Suprapubic skin (tissue), 4 donors: Measurements from ENCODE around the gene MT1X. TPM values are rescaled to one million over a fixed set of nuclear protein-coding genes. Genes with fewer than 3 reads are reported as not detected.

Experiments
- DNase-seq, 2 donors: peaks; one replicate each; pipeline ENCODE4 v3.0.0-alpha.2; 2019; ENCODE audit warnings: low spot score in 2 of 2
- H3K27ac ChIP-seq: fragments of 200-600 bp; sonication (generic); one replicate; pipeline ENCODE4 v1.5.1; 2019
- H3K27me3 ChIP-seq: fragments of 200-600 bp; sonication (generic); one replicate; pipeline ENCODE4 v1.5.1; 2019
- H3K36me3 ChIP-seq: fragments of 200-600 bp; sonication (generic); one replicate; pipeline ENCODE4 v1.5.1; 2019
- H3K4me1 ChIP-seq: fragments of 200-600 bp; sonication (generic); one replicate; pipeline ENCODE4 v1.5.1; 2019
- H3K4me3 ChIP-seq: fragments of 200-600 bp; sonication (generic); one replicate; pipeline ENCODE4 v1.5.1; 2019; ENCODE audit warnings: mild to moderate bottlenecking
- H3K9me3 ChIP-seq: fragments of 200-600 bp; sonication (generic); one replicate; pipeline ENCODE4 v1.5.1; 2019
- CTCF ChIP-seq, 2 donors: fragments of 200-600 bp in 1 of 2; fragments of 450-650 bp in 1 of 2; sonication (generic) in 1 of 2; IDR thresholded peaks; one replicate each; pipeline ENCODE4 v1.5.1; 2016 to 2019; ENCODE audit warnings: antibody characterized with exemption in 2 of 2, mild to moderate bottlenecking in 1 of 2, moderate library complexity in 1 of 2
- EP300 ChIP-seq: sonication (generic); formaldehyde crosslinking; IDR thresholded peaks from one replicate; pipeline ENCODE4 v1.6.1; 2017; ENCODE audit warnings: antibody characterized with exemption
- POLR2A ChIP-seq, 2 donors: fragments of 450-650 bp; IDR thresholded peaks; one replicate each; pipeline ENCODE4 v1.6.1; 2017; ENCODE audit warnings: antibody characterized with exemption in 2 of 2, mild to moderate bottlenecking in 2 of 2, moderate library complexity in 2 of 2
- POLR2AphosphoS5 ChIP-seq, 3 donors: sonication (generic); formaldehyde crosslinking; IDR thresholded peaks; one replicate each; pipeline ENCODE4 v1.6.1; 2017; ENCODE audit warnings: antibody characterized with exemption in 3 of 3
- WGBS: methylation state at CpG from one replicate; pipeline ENCODE4 v1.1.5; 2018; 5-methylcytosine and 5-hydroxymethylcytosine counted together
- total RNA-seq, 4 donors: library from RNA; depleted of rRNA; stranded (reverse); fragments of >200 nt; gene quantifications; one replicate each; pipeline ENCODE4 v1.1.0, GENCODE V29; 2016

MT1X gene
- total RNA-seq, 4 donors from 2014 or later: 2,588 to 6,426 (median 4,304) TPM

GRCh38 chr16:56684256-56684925, 2.1 kb downstream of the MT1X start:
- Histone ChIP-seq H3K36me3 (no peaks in the 10 kb centered on the region), H3K9me3 (no peaks in the 10 kb centered on the region), H3K27ac (peak overlapping the region; percentile 92), H3K4me1 (peaks cover 44% of the 10 kb centered on the region), H3K27me3 (no peaks in the 10 kb centered on the region), H3K4me3 (peak overlapping the region; percentile 69)
- no peak for DNase-seq
- TF ChIP-seq POLR2AphosphoS5 (IDR thresholded peaks at IDR 0.05): peak in 1 of 3 donors; percentile 8
- peak in 1 of 2 donors; percentile 4 for TF ChIP-seq POLR2A (IDR thresholded peaks at IDR 0.05)
- TF ChIP-seq EP300: no peak
- TF ChIP-seq CTCF (IDR thresholded peaks at IDR 0.05): no peak
- 44% methylated on average over 4 of the region's 4 CpGs for WGBS

DNA sequence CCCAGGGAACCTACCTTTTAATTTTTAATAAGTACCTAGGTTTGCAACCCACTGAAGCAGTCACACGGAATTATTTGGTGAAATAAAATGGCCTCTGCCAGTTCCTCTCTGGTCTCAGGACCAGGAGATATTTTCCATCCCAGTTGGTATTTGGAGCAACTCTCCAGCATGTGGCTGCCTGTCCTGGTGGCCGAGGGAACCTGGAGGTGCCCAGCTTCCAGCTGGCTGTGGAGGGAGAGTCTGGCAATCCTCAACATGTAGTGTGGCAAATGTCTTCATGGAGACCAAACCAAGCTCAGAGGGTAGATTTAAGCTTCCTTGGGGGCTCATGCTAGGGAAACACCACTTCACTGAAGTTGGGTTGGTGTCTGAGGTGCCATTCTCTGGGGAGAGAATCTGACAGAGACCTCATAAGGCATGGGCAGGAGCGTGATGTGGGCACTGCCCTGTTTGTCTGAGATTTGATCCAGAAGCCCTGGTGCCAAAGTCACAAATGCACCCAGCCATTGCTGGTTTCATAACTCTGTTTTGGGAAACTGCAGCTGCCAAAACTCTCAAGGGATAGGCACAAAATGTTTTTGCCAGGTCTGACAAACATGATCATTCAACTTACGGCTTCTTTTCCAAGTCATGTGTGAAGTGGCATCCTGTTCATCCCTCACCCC, 2.8 kb downstream of the MT1X start:
- no peaks in the 10 kb centered on the region for H3K36me3 ChIP-seq
- peaks cover 49% of the 10 kb centered on the region for H3K4me1 ChIP-seq
- WGBS: 37% methylated on average over 4 of the region's 4 CpGs
- peak overlapping the region; percentile 69 for H3K4me3 ChIP-seq
- peak overlapping the region; percentile 92 for H3K27ac ChIP-seq
- no peaks in the 10 kb centered on the region for H3K9me3 ChIP-seq
- TF ChIP-seq EP300 (no peak), POLR2AphosphoS5 (IDR thresholded peaks at IDR 0.05) (peak in 1 of 3 donors; percentile 34), POLR2A (IDR thresholded peaks at IDR 0.05) (peak; percentile 1 to 28)
- DNase-seq: no peak
- no peaks in the 10 kb centered on the region for H3K27me3 ChIP-seq

DNA sequence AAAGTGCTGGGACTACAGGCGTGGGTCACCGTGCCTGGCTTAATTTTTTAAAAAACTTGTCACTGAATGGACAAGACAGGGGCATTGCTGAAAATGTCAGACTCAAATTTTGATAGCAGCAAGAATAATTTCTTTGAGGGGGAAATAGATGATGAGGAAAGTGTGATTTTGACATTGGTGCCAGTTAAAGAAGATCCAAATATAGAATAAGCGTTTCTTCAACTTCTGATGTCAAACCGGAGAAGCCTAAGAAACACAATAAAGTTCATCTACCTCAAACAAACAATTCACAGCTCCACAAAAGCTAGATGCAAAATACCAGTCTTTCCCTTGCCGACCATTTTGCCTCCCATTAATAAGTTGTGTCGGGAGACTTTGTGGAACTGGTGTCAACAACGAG, 4.5 kb downstream of the MT1X start:
- 96% methylated on average over 7 of the region's 7 CpGs for WGBS
- Histone ChIP-seq H3K27ac (no peak overlapping the region), H3K36me3 (no peaks in the 10 kb centered on the region), H3K9me3 (no peaks in the 10 kb centered on the region), H3K27me3 (no peaks in the 10 kb centered on the region), H3K4me3 (no peak overlapping the region), H3K4me1 (peaks cover 45% of the 10 kb centered on the region)
- TF ChIP-seq CTCF (IDR thresholded peaks at IDR 0.05) (no peak), POLR2AphosphoS5 (IDR thresholded peaks at IDR 0.05) (no peak), EP300 (no peak), POLR2A (IDR thresholded peaks at IDR 0.05) (no peak)
- no peak for DNase-seq

GRCh38 chr16:56688762-56689161, 6.5 kb downstream of the MT1X start:
- Histone ChIP-seq H3K36me3 (no peaks in the 10 kb centered on the region), H3K4me1 (peaks cover 40% of the 10 kb centered on the region), H3K9me3 (no peaks in the 10 kb centered on the region), H3K27me3 (no peaks in the 10 kb centered on the region), H3K27ac (no peak overlapping the region), H3K4me3 (no peak overlapping the region)
- DNase-seq: peak in 1 of 2 donors; percentile 22
- no peak for TF ChIP-seq POLR2AphosphoS5 (IDR thresholded peaks at IDR 0.05)
- TF ChIP-seq EP300: no peak
- TF ChIP-seq POLR2A (IDR thresholded peaks at IDR 0.05): no peak
- no peak for TF ChIP-seq CTCF (IDR thresholded peaks at IDR 0.05)
- 56% methylated on average over 1 of the region's 1 CpG for WGBS

DNA sequence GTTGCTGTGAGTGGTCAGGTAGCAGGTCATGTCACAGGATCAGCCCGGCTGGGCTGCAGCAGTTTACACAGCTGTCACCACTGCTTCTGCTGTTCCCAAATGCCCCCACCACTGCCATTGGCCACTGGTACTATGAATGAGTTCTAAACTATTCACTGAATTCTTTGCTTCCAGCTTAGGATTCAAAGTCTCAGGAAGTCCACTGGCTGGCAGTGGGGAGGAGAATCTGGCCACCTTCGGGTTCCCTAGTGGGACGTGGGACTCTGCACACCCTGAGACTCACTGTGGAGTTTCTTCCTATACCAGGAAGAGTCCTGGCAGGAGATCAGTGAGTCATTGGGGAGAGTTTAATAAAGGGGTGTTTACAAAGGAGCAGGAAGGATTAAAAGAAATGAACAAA, 6.9 kb downstream of the MT1X start:
- 66% methylated on average over 3 of the region's 3 CpGs for WGBS
- Histone ChIP-seq H3K36me3 (no peaks in the 10 kb centered on the region), H3K4me3 (no peak overlapping the region), H3K27me3 (no peaks in the 10 kb centered on the region), H3K4me1 (peaks cover 36% of the 10 kb centered on the region), H3K9me3 (no peaks in the 10 kb centered on the region), H3K27ac (no peak overlapping the region)
- no peak for TF ChIP-seq POLR2AphosphoS5 (IDR thresholded peaks at IDR 0.05)
- no peak for TF ChIP-seq POLR2A (IDR thresholded peaks at IDR 0.05)
- no peak for TF ChIP-seq EP300
- no peak for TF ChIP-seq CTCF (IDR thresholded peaks at IDR 0.05)
- DNase-seq: no peak
